Spinal cord (tissue), 10 donors: ENCODE results near the gene PDE4D. TPM values are rescaled to one million over a fixed set of nuclear protein-coding genes. Genes with fewer than 3 reads are reported as not detected.

Experiments
- DNase-seq, 6 donors: peaks; one replicate each; pipeline versions ENCODE4 v3.0.0 to v3.0.0-alpha.2; 2013 to 2015; ENCODE audit warnings: low spot score in 6 of 6, low read depth in 4 of 6
- H3K27ac ChIP-seq: one replicate; pipeline ENCODE4 v1.5.1; 2013; ENCODE audit warnings: low read depth, low read length, control low read depth
- H3K27me3 ChIP-seq: one replicate; pipeline ENCODE4 v1.6.1; 2013; ENCODE audit warnings: low read length; ENCODE audit not compliant: control insufficient read depth, insufficient read depth
- H3K36me3 ChIP-seq: one replicate; pipeline ENCODE4 v1.6.1; 2013; ENCODE audit warnings: low read length; ENCODE audit not compliant: control insufficient read depth, insufficient read depth
- H3K4me1 ChIP-seq: one replicate; pipeline ENCODE4 v1.6.1; 2013; ENCODE audit warnings: low read length; ENCODE audit not compliant: control insufficient read depth, insufficient read depth
- H3K4me3 ChIP-seq: one replicate; pipeline ENCODE4 v1.5.1; 2013; ENCODE audit warnings: low read depth, low read length, control low read depth
- H3K9me3 ChIP-seq: one replicate; pipeline ENCODE4 v1.6.1; 2013; ENCODE audit warnings: low read length; ENCODE audit not compliant: control insufficient read depth, insufficient read depth
- WGBS: methylation state at CpG from one replicate; pipeline ENCODE4 v1.1.5; 2013; ENCODE audit warnings: missing lambda C conversion rate; ENCODE audit not compliant: insufficient coverage; 5-methylcytosine and 5-hydroxymethylcytosine counted together
- polyA plus RNA-seq, 2 donors: library from polyadenylated mRNA; unstranded; fragments of 120-200 nt; gene quantifications; one replicate each; pipeline ENCODE4 v1.2.1, GENCODE V29; 2013; ENCODE audit not compliant: insufficient read length in 2 of 2
- total RNA-seq, 2 donors: library from RNA; depleted of rRNA in 1 of 2; stranded (reverse); fragments of 120-200 nt in 1 of 2; fragments of >200 nt in 1 of 2; gene quantifications; one replicate each; pipeline versions ENCODE4 v1.2.3 to v1.2.4, GENCODE V29; 2013 to 2014
- donor health status: healthy.

The PDE4D gene
- total and polyA plus RNA-seq, 4 donors = 16.1 to 84.0 (median 37.0) TPM

GRCh38 chr5:59501316-59501715 lies 392.2 kb downstream of the PDE4D start:
- Histone ChIP-seq H3K9me3 (no peaks in the 10 kb centered on the region), H3K27me3 (no peaks in the 10 kb centered on the region), H3K27ac (no peak overlapping the region), H3K4me3 (no peak overlapping the region), H3K36me3 (no peaks in the 10 kb centered on the region), H3K4me1 (no peaks in the 10 kb centered on the region)
- no peak for DNase-seq
- no CpG with 5 or more reads among the region's 1 CpG for WGBS

- no CpG with 5 or more reads among the region's 1 CpG for WGBS
- Histone ChIP-seq H3K9me3 (no peaks in the 10 kb centered on the region), H3K27me3 (no peaks in the 10 kb centered on the region), H3K4me1 (no peaks in the 10 kb centered on the region), H3K27ac (no peak overlapping the region), H3K36me3 (no peaks in the 10 kb centered on the region), H3K4me3 (no peak overlapping the region)
- DNase-seq = no peak
Measured at GRCh38 chr5:59500014-59500413, 393.5 kb downstream of the PDE4D start.

GRCh38 chr5:59497207-59497606 lies 396.3 kb downstream of the PDE4D start:
- Histone ChIP-seq H3K4me3 (no peak overlapping the region), H3K4me1 (no peaks in the 10 kb centered on the region), H3K36me3 (no peaks in the 10 kb centered on the region), H3K27ac (no peak overlapping the region), H3K9me3 (no peaks in the 10 kb centered on the region), H3K27me3 (no peaks in the 10 kb centered on the region)
- DNase-seq = peak in 1 of 6 donors; percentile 52
- no CpG with 5 or more reads among the region's 1 CpG for WGBS

GRCh38 chr5:59496524-59497134 lies 396.9 kb downstream of the PDE4D start:
- H3K27ac ChIP-seq = no peak overlapping the region
- H3K27me3 ChIP-seq = no peaks in the 10 kb centered on the region
- no peak for DNase-seq
- H3K9me3 ChIP-seq = no peaks in the 10 kb centered on the region
- H3K4me1 ChIP-seq = no peaks in the 10 kb centered on the region
- no peaks in the 10 kb centered on the region for H3K36me3 ChIP-seq
- no peak overlapping the region for H3K4me3 ChIP-seq
- 95% methylated on average over 12 of the region's 17 CpGs for WGBS

GRCh38 chr5:59491945-59492344 lies 401.6 kb downstream of the PDE4D start:
- Histone ChIP-seq H3K27ac (no peak overlapping the region), H3K4me3 (no peak overlapping the region), H3K4me1 (no peaks in the 10 kb centered on the region), H3K9me3 (no peaks in the 10 kb centered on the region), H3K36me3 (no peaks in the 10 kb centered on the region), H3K27me3 (no peaks in the 10 kb centered on the region)
- DNase-seq = no peak
- 100% methylated on average over 1 of the region's 1 CpG for WGBS

GRCh38 chr5:59489551-59489950 lies 404.0 kb downstream of the PDE4D start:
- no CpG with 5 or more reads among the region's 1 CpG for WGBS
- Histone ChIP-seq H3K27me3 (no peaks in the 10 kb centered on the region), H3K4me3 (no peak overlapping the region), H3K9me3 (no peaks in the 10 kb centered on the region), H3K27ac (no peak overlapping the region), H3K4me1 (no peaks in the 10 kb centered on the region), H3K36me3 (no peaks in the 10 kb centered on the region)
- peak in 1 of 6 donors; percentile 48 for DNase-seq

GRCh38 chr5:59487772-59488729 lies 405.5 kb downstream of the PDE4D start:
- H3K4me1 ChIP-seq = no peaks in the 10 kb centered on the region
- no peak overlapping the region for H3K27ac ChIP-seq
- DNase-seq = peak in 1 of 6 donors; percentile 61
- H3K4me3 ChIP-seq = no peak overlapping the region
- no peaks in the 10 kb centered on the region for H3K27me3 ChIP-seq
- no peaks in the 10 kb centered on the region for H3K9me3 ChIP-seq
- 67% methylated on average over 1 of the region's 7 CpGs for WGBS
- no peaks in the 10 kb centered on the region for H3K36me3 ChIP-seq

- 73% methylated on average over 3 of the region's 5 CpGs for WGBS
- Histone ChIP-seq H3K4me1 (no peaks in the 10 kb centered on the region), H3K4me3 (no peak overlapping the region), H3K9me3 (no peaks in the 10 kb centered on the region), H3K36me3 (no peaks in the 10 kb centered on the region), H3K27me3 (no peaks in the 10 kb centered on the region), H3K27ac (no peak overlapping the region)
- DNase-seq = no peak
Measured at GRCh38 chr5:59487068-59487686, 406.3 kb downstream of the PDE4D start.

- Histone ChIP-seq H3K4me1 (no peaks in the 10 kb centered on the region), H3K27me3 (no peaks in the 10 kb centered on the region), H3K27ac (no peak overlapping the region), H3K9me3 (no peaks in the 10 kb centered on the region), H3K4me3 (no peak overlapping the region), H3K36me3 (no peaks in the 10 kb centered on the region)
- DNase-seq = no peak
- no CpG with 5 or more reads among the region's 2 CpGs for WGBS
Measured at GRCh38 chr5:59486508-59486907, 407.0 kb downstream of the PDE4D start.
